Anterior cingulate cortex (tissue), 58 donors: ENCODE results near the gene VEGFC.

Experiments used
- DNase-seq, 58 donors: peaks; one replicate each; lab custom pipeline; 2025; lab: John Stamatoyannopoulos, UW

The VEGFC gene

GRCh38 chr4:176792326-176793059 is at the start of gene VEGFC:
TSS of gene VEGFC (minus strand) at chr4:176792922. CDS start at chr4:176792311, 611 bp downstream.
- peak in 33 of 58 donors; percentile 2 to 49 (median 17) for DNase-seq

DNA sequence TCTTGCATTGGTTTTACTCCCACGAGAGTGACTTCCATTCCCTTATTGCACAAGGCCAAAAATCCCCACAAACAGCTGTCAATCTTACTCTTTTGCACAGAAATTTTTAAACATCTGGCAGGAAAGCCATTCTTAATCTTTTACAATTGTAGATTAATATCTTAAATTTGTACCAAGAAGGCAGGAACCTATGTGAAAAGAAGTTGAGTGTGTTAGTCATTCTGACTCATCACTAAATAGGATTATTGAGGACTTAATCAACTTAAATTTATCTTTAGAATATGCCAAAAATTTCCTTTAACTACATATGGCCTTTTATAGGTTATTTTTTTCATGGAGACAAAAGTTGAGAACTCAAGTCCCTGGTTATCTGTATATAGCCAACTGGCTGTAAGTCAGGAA is 49.0 kb upstream of the VEGFC start:
- DNase-seq = no peak

- DNase-seq = no peak
Measured at GRCh38 chr4:176840166-176840565, 47.4 kb upstream of the VEGFC start.

DNA sequence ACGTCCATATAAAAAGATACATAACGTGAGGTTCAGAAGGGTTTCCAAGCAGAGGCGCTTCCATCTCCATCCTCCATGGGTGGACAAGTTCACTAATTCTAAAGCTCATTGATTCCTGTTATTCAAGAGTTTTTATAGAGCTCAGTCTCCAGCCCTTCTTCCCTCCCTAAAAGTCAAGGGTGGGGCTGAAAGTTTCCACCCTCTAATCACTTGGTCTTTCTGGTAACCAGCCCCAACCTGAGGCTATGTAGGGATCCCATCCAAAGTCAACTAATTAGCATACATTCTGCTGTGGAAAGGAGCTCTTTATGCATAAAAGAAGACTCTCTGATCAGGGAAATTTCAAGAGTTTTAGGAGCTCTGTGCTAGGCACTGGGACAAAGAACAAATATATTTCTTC is 46.9 kb upstream of the VEGFC start:
- DNase-seq = no peak

- DNase-seq = no peak
Measured at GRCh38 chr4:176838601-176839433, 46.1 kb upstream of the VEGFC start.

DNA sequence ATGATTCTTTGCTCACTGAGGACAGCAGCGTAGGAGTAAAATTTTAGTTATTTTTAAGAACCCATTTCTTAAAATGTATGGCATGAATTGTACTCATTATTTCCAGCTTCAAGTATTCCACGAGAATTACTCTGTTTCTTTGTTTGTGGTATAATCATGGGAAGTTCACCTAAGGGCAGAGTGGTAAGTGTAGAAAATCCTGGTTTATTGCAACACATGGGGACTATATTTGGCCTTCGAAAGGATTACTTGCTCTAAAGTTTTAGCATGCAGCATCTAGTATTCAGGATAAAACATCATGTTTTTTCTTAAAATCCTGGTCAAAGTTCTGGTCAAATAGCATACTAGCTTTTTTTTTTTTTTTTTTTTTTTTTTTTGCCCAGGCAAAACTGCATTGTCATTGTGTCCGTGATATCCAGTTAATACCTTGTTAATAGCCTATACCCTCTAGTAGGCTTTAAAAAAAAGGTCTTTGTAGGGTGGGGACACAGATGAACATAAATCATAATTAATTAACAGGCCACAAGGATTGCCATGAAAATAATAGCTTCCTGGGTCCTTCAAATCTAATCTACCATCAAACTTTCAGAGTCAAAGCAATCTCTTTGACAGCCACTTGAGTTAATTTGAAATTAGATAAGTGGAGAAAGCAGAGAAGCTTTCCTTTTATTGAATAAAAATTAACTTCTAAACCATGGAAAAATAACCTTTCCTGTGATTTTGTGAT is 44.6 kb upstream of the VEGFC start:
- no peak for DNase-seq

- DNase-seq = no peak
Measured at GRCh38 chr4:176834531-176834930, 41.8 kb upstream of the VEGFC start.

DNA sequence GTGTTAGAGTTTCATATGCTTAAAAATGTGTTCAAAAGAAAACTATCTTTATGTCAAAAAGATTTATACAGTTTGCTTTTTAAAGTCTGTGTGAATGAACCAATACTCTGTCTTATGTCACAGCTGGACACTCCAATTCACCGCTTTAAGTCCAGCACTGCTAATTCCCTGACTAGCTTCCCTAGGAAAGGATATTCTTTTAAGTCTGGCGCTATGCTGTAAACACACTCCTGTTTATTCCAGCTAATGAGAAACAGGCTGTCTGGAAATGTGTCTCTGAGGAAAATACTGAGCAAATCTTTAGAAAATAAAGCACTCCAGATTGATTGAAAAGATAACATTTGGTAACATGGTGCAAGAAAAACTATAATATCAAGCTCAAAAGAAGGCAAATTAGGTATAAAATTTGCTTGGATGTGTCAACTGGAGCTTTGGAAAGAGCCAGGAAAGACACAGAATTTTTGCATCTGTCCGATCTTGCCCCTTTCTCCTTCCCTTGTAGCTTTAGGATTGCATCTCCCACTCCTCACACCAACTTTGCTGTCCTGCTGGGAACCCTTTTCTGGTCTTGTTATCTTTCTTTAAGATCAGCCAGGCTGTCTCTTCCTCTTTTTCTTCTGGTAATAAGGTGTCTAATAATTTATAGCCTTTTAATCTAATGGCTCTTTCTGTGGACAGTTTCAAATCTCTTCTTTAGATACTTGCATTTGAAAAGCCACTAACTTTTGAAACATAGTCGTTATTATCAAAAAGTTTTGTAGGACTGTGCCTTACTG is 40.9 kb upstream of the VEGFC start:
- no peak for DNase-seq

DNA sequence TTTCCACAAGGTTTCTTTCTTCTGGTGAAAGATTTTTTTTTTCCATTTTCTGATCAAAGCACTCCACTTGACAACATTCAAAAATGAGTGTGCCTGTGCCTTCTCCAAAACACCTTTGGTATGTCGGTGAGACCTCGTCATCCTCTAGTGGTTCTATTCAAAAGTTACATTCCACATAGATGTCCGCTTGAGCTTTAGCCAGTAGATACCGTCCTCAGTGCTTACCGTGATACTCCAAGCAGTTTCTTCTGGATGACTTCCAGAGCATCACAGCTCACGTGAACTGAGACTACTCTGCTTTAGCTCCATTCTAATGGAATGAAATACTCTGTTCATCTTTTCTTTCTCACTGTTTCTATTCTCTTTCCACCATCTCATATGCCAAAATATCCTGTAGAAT is 38.2 kb upstream of the VEGFC start:
- DNase-seq = no peak

GRCh38 chr4:176825586-176825985 is 32.9 kb upstream of the VEGFC start:
- DNase-seq = no peak

DNA sequence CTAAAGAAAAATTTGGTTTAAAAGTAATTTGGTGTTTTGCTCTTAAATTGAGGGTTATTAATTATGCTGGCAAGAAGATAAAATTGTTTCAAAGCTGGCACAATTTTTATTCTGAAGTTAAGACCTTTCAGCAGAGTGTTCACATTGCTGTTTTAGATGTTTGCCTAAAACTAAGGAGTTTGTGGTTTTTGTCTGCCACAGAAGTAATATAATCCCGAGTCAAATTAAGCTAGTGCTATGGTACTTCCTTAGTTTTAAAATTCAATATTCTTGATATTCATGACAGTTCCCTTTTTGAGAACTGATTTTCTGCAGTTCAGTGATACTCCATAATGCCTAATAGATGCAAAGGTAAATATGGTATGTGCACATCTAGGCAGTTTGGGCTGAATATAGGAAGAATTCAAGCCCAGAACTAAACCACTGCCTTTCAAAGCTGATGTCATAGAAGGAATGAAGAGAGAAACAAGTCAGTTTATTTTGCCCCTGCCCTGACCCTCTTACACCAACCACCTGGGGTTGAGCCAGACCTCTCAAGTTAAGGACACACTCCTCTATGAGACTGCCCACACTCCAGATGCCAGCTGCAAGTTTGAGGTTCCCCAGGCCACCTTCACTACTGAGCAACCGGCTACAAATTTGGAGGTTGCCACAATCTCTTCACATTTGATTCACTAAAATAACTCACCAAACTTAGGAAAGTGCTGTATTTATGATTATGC is 32.1 kb upstream of the VEGFC start:
- no peak for DNase-seq

DNA sequence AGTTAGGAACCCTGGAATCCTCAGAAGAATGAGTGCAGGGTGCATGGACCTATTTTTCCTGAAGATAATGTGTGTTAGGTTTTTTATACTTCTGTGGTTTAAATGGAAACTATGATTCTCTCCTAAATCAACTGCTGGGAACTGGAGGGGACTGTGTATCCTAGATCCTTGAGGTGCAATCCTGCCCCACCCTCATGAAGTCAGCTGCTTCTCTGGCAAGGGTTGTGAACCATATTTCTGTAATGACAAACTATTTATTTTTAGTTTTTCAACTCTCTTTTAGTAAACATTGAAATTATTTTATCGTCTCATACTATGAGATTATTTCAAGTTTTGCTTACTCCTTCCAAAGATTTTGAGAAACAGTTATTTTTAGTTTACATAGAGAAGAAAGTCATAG is 25.8 kb upstream of the VEGFC start:
- DNase-seq = no peak

GRCh38 chr4:176817204-176817603 is 24.5 kb upstream of the VEGFC start:
- DNase-seq = no peak

- DNase-seq = no peak
Measured at GRCh38 chr4:176814770-176815169, 22.0 kb upstream of the VEGFC start.

- no peak for DNase-seq
Measured at GRCh38 chr4:176810481-176811249, 17.9 kb upstream of the VEGFC start.

DNA sequence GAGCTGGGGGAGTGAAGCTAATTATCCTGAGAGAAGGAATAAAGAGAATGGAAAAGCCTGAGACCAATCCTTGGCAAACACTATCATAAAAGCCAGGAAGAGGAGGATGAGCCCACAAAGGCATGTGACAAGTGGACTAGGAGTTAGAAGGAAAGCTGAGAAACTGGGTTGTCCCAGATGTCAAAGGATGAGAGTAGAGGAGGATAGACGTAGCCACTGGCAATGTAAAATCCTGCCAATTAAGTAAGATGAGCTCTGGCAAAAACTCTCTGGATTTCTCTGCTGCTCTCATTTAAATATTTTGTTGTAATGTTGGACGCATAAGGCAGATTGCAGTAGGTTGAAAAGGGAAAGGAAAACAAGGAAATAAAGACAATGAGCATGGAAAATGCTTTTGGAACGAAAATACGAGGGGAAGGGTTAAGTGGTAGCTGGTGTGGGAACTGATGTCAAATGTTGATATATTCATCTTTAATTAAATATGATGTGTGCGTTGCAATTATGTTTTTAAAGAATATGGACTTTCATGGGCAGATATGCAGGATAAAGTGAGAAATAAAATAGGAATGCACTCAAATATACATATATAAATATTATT is 14.2 kb upstream of the VEGFC start:
- DNase-seq = no peak

DNA sequence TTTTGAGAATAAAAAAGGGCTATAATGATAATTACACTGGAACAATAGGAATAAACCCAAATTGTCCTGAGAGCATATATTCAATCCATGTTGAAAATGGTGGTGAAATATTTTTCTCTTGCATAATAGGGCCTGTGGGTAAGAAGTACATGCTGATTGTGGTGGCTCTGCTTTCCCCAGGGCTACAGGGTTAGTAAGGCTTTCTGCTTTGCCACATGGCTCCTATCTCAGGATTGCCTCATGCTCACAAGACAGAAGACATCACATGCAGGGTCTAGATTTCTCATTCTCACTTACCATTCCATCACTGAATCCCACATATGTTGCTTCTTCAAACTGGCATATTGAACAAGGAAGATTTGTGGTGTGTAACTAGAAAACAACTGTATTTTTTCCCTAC is 12.4 kb upstream of the VEGFC start:
- DNase-seq = no peak

DNA sequence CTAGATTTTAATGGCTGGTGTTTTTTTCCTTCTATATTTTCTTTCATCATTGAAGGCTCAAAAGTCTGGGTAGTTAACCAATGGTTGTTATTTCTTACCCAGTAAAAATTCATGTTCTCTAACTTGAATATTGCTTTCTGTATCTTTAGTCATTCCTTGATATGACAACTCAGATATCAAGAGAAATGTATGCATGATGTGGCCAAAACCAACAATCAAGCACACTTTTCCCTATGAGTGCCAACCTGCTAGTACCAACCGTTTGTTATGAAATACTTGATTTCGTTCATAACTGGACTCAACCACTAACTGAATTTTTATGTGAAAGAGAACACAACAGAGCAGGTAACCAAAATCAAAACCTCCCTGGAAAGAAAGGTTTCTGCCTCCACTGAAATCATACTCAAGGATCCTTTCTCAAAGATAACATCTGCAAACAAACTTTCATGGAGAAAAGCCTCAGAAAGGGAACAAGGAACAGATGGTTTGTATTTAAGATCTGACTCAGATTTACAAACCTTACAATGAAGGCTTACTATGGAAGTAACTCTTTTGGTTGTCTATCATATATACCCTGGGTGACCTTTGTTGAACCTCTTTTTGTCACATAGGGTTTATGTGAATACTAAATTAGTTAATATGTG is 8.3 kb upstream of the VEGFC start:
- no peak for DNase-seq
